Activated gamma-delta T cell treated with anti-CD3 and anti-CD28 coated beads, Interleukin-2, amount 50 U/mL, for 16 hours (primary cell): ENCODE results near the gene STK39.
"Not testable (repeated sequence)": the region's sequence is repeated elsewhere in the genome, so short reads cannot be mapped to it uniquely, and the experiment has no call there.

ENCODE experiments used
- DNase-seq: peaks from one replicate; pipeline ENCODE4 v3.0.0-alpha.2; 2020; ENCODE audit warnings: low read depth

The STK39 gene

DNA sequence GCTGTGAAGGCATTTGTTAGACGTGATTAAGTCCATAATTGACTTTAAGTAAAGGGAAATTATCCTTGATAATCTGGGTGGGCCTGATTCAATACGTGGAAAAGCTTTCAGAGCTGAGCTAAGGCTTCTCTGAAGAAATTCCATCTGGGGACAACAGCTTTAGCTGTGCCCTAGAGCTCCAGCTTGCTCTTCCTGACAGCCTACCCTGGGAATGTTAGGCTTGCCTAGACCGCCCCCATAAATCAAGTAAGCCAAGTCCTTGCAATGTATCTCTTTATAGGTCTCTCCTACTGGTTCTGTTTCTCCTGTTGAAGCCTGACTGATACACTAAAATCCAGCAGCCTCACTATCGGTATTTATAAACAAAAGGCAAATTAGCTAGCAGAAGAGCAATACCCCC is 160.0 kb downstream of the STK39 start:
- DNase-seq, result no peak

DNA sequence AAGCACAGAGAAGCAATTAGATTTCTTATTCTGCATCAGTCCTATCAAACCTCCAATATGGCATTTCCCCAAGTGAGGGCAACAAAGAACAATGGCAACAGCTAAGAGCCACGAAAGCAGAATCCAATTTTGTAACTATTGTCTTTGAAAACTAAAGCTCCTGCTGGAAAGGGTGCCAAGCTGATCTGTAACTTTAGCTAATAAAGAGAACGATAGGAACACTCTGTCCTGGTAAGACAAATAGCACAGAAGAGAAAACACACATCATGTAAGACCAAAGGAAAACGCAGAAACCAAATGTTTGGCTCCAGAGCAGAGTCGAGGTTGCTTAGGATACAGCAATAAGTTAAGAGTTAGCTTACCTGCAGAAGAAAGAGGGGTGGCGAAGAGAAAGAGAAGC is 160.5 kb downstream of the STK39 start:
- no peak for DNase-seq

DNA sequence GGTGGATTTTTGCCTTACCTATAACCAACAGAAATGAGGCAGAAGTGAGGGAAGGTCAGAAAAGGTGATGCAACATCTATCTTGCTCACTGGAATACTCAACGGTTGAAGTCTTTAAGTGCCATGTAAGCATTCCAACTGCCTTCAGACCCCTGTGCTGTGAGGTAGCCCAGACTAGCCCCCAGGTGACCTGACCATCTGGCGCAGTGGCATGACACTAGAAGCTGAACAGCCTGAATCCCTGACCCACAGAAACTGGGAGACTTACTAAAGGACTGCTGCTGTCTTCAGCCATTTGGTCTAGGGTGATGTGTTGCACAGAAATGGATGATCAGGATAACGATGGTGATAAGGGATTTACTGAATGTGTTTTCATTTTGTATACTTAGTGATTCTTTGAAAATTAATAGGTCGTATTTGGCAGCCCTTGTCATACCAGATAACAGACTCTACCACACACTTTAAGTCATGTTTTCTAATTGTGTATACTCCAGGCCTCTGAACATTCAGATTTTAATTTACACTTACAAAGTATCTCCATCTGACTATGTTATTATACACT is 161.5 kb downstream of the STK39 start:
- DNase-seq, result no peak

DNA sequence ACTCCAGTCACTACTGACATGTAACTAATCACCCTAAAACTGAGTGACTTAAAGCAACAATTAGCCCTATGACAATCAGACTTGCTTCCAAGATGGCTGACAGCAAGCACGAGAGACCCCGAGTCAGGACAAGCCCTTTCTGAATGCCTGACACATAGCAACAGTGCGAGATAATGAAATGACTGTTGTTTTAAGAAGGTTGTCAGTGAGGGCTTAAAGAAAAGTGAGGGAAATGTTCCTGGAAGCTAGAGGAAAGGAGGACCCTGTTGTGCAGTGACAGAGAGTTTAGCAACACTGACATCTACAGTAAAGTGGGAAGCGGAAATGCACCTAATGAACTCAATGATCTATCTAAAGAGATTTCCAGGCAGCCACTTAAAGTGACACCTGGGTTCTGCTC is 163.1 kb downstream of the STK39 start:
- no peak for DNase-seq

DNA sequence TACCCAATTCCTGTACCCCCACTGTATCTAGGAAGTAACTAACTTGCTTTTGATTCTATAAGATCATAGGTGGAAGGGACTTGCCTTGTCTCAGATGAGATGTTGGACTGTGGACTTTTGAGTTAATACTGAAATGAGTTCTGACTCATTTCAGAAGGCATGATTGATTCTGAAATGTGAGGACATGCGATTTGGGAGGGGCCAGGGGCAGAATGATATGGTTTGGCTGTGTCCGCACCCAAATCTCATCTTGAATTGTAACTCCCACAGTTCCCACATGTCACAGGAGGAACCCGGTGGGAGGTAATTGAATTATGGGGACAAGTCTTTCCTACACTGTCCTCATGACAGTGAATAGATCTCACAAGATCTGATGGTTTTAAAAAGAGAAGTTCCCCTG is 165.9 kb downstream of the STK39 start:
- not testable (repeated sequence) for DNase-seq

DNA sequence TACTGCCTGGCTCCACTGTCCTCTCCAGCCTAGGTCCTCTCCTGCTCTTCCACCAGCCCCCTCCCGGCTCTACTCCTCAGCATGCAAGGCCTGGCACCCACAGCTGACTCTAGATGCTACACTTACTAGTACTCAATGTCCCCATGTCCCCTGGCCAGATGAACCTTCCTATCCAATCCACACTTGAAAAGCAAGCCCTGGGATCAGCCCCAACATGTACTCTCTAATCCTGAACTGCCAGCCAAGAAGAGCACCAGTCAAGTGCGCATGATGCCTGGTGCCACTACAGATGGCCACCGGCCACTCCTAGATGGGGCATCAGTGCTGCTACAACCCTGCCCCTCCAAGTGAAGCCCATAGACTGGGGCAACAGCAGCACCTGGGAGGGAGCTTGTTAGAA is 168.2 kb downstream of the STK39 start:
- DNase-seq, result no peak

DNA sequence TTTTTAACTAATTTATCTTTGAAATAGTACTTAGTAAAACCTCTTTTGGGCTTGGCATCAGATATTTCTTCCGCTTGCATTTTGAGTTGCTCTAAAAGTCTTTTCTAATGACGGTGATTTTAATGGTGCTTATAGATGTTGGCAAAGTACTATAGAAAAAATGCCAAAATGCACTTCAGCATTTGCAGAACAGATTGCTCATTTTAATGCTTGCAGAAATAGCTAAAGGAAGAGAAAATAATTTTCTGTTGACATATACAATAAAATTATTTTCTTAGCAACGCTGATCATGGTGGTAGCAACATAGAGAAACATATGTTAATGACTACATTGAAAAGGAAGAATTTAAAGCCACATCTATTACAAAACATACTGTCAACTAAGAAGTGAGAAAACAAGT is 170.7 kb downstream of the STK39 start:
- DNase-seq, result no peak

DNA sequence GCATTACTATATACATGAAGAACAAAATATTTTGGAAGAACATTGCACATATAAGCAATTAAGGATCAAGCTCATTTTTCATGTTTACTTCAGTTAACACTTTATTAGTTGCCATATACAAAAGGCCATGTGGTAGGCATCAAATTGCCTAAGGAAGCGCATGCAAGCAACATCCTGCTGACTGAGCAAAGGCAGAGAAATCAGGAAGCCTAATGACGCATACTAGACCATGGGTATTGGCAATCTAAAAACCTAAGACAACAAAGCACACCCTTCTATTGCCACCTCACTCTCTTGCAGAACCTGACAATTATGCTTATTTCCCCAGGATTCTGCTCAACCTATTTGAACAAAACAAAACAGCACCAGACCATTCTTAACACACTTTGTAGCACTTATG is 171.9 kb downstream of the STK39 start:
- no peak for DNase-seq

DNA sequence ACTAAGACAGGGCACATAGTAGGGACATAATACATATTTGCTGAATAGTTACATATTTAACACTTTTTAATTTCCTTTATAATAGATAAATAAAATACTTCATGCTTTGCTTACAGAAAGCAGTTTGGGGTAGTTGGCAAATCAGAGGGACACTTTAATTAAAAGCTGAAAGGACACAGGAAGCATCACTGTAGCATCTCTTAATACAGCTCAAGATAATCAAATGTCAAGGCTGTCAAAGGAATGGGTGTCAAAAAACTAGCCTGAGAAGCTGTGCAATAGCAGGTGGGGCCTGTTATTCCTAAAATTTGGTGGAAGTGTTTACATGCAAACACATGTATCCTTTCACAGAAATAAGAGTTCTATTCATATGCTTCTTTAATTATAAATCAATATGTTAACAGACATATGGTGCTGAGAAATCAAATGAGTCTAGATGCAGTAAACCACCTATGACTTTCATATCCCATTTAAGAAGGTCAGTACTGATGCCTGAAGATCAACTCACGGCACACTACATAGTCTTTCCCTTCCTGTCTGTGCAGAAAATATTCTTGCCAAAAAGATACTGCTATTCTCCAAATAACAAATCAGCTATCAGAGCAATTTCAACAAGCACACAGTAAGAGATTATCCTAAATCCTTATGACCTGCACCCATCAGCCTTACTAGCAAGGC is 174.6 kb downstream of the STK39 start:
- DNase-seq, result no peak

DNA sequence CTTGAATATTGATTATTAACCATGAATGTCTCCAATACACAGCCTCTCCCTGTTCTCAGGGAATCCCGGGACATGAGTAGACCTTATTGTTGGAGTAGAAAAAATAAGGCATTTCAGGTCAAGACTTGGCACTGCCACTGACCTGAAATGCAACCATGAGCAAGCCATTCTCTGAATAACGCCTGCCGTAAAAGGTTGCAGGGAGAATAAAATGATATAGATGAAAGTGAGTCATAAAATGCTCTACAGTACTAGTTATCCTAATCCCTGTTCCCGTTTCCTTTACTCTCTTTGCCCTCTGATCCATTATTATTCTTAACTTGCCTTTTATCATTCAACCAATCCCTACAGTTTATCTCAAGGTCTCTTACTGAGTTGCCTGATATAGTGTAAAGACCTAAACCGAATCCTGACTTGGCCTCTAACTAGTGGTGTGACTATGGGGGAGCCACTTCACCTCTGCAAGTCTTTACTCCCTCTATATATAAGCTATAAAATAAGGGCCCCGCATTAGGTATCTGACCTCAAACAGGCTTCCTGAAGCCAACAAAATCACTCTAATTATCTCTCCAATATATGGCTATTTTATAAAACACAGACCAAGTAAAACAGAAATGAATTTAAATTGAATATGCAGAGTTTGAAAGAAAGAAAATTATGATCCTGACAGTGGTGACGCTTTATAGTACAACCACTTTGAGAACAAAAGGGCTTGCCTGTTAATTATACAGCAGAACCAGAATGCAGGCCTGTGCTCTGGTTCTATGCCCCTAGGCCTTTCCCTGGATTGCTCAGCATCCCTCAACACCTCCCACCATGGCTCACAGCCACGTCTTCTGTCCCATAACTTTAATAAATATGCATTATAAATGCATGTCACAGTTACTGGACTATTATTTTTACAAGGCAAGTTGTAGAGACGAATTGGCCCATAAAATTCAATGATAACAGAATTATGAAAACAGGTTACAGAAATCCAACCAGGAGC is 183.1 kb downstream of the STK39 start:
- DNase-seq, result no peak

DNA sequence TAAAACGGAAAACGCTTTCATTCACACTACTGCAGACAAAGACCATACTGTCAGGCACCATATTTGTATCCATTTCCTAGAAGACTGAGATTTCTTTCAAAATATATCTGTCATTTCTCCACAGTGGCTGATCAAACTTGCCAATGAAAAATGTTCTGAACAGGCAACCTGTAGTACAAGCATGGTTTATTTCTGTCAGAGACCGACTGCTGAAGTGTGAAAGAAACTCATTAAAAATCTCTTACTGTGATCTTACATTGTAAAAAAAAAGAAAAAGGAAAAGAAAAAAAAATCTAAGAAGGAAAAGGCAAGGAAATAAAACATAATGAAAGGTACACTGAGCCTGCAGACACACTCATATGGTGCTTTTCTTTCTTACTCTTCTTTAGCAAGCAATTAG is 184.5 kb downstream of the STK39 start:
- no peak for DNase-seq

DNA sequence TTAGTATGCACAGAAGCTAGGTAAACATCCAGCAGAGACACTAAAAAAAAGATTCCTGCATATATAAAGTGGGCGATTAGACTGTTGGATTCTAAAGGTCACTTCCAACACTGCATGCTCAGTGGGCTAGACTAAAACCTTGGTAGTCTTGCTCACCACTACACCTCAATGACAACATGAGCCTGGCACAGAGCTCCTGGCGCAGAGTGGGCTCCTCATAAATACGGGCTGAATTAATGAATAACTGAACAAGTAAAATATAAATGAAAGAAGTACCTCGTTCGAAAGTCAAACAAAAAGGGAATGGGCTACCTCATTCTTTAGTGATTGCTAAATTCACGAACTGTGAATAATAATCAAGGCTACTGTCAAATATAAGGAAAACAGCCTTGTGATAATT is 185.3 kb downstream of the STK39 start:
- DNase-seq, result no peak

DNA sequence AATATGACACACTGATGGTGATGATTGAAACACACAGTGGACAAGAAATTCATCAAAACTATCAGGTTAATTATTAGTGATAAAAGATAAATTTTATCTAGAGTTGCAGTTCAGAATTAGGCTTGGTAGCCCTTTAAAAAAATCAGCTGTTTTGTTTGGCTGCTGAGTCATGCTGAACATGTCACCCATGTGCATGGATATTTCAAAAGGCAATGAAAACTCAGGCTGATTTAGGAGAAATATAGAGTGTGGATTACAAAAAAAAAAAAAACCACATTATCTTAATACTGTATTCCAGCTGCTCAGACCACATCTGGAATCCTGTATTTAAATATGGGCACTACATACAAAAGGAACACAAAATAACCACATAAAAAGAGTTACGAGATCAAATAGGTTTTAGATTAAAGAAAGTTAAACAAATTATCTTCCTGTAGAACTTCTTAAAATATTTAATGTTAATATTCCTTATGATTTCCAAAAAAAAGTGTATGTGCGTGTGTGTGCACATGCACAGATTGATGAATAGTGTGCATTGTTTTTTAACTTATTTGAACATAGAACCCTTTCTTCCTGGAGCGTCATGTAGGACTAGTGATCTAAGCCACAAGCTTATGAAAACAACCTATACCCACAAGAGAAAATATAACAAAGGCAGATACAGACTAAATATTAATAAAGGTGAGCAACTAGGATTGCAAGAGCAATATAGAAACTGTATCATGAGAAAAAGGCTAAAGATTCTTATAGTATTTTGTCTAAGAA is 186.2 kb downstream of the STK39 start:
- no peak for DNase-seq

DNA sequence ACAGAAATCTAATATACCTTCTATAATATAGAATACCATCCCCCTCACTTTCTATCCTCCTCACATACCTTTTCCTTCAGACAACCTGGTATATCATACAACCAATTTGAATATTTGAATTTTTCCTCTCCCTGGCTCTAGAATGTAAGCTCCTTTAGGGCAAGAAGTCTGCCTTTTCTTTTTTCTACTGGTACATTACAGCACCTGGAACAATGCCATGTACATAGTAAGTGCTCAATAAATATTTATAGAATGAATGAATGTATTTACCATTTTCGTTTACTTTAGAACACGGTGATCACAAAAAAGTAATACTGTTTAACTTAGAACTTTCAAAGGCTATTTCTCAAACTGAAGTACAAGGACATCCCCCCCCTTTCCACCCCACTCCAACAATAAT is 187.6 kb downstream of the STK39 start:
- no peak for DNase-seq

DNA sequence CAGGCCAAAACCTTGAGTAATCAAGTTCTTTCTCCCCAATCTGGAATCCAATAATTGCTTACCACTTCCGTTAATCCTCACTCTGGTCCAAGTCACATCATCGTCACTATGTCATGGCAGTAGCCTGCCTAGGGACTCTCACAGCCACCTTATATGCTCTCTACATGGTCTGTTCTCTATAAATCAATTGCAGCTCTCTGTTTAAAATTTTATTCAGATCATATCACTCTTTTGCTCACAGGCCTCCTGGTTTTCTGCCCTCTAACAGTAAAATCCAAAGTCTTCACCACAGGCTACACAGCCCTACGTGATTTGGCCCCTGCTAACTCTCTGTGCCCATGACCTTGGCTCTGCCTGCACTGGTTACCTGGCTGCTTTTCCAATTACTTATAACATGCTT is 188.7 kb downstream of the STK39 start:
- no peak for DNase-seq

DNA sequence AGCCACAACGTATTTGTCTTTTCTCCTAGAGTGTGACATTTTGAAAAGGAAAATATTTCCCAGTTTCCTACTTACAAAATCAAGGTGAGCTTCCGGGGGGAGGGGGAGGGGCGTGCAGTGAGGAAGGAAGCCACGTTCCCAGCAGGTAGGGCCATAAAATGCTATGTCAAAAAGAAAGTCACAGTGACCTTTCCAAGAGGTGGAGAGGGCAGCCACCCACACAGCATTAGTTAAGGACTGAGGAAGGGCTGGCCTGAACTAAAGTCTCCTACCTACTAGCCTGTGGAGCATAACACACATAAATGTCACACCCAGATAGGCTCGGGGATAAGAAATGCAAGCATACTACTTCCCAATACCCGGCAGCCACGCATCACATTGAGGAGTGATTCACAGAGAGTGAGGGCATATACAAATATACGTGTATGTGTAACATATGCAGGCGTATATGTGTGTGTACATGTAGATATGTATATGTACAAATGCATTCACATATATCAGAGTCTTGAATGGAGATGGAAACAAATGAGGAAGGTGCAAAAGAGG is 191.1 kb downstream of the STK39 start:
- no peak for DNase-seq

DNA sequence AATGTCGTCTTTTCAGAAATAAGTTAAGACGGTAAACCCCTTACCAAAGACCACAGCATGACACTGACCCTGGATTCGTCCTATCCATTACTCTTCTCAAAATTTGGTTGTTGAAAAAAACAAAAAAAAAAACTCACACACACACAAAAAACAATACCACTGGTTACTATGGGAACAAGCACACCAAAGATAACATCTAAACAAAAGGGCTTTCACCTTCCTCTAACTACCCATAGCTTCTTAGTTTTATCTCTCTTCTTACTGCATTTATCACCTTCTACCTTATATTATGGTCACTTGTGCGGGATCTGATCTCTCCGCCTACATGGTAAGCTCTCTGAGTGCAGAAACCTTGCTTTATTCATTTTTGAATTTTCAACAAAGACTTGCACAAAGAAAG is 192.7 kb downstream of the STK39 start:
- DNase-seq, result no peak

DNA sequence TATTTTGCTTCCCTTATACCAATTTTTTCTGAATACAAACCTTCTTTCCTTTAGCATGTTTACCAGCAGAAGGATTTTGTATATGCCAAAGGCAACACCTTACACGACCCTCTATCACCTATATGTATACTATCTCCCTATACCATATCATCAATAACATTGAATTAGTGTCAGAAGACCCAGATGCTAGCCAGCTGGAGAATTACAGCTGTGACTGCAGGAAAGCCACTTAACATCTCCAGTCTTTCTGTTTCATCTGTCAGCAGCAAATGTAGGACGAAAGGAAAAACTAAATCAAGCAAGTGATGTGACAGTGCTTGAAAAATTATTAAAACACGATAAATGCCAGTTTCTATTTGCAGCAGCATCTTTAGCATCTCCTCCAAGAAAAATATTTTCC is 193.7 kb downstream of the STK39 start:
- DNase-seq, result no peak

DNA sequence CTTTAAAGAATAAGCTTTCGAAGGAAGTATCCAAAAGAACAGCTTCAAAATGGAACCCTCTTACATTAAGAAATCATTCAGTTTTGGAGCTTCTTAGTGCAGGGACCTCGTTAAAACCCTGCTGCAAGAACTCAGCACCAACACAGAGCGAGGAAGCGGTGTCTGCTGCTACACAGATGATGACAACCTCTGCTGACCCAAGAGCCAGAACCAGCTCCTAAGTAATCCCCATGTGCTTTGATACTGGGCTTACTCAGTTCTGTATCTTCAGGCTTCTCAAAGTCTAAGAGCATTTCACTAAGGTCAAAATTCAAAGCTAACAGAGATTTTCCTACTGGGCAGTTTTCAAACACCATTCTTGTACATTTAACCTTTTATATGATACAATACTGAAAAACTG is 194.6 kb downstream of the STK39 start:
- no peak for DNase-seq

DNA sequence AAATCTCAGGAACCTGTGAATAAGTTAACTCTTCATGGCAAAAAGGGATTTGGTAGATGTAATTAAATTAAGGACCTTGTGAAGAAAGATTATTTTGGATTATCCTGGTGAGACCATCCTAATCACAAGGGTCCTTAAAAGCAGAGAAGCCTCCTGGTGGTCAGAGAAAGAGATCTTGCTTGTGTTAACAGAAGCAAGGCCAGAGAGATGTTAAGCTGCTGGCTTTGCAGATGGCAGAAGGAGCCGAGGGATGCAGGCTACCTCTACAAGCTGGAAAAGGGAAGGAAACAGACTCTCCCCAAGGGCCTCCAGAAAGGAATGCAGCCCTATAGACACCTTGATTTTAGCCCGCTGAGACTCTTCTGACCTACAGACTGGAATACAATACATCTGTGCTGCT is 197.0 kb downstream of the STK39 start:
- no peak for DNase-seq

DNA sequence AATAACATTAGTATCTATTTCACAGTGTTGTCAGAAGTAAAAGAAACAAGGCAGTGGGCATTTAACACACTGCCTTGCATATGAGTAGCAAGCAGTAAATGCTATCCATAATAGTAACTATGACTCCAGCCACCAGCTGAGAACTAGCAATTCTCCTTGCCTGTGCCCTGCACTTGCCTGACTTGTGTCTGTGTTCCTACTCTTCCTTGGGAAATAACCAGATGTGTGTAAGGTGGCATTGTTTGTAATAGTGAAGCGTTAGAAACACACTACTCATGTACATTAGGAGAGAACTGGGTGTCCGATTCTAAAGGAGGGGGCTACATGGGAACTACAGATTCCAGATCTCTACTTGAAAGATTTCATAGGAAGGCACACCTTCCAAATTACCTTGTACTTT is 197.8 kb downstream of the STK39 start:
- no peak for DNase-seq

DNA sequence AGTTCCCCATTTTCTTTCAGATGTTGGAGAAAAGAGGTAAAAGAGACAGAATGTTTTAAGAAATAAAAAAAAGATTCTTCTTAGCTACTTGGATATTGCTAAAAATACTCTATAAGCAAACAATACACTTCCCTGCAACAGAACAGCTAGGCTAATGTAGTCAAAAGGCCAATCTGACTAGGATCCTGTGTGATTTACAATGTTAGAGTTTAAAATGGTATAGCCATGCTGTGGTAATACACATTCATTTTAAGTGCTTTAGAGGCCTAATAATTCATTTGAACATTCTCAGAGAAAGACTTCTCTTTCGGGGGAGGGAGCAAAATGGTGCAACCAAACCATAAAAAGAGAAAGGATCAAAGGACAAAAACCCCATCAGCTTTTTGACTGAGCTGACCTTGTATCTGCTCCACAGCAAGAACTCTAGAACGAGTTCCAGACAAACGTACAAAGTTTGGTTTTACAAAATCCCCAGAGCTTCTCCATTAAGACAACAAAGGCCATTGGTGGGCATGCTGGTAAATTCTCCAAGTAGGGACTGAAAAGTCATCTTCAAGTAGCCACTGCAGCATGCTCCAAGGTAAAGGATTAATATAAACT is 200.2 kb downstream of the STK39 start:
- no peak for DNase-seq
